ENCODE measurements around the gene HIBADH. TPM values are rescaled to one million over a fixed set of nuclear protein-coding genes. Genes with fewer than 3 reads are reported as not detected.

HIBADH gene
- total RNA-seq, 4 donors from 2014 or later = 31.3 to 39.6 (median 33.7) TPM

- no peak for DNase-seq
These were observed 27.8 kb downstream of the HIBADH start for GRCh38 chr7:27634671-27635493.

GRCh38 chr7:27633062-27633461, 29.6 kb downstream of the HIBADH start:
- H3K4me1 ChIP-seq = no peaks in the 10 kb centered on the region
- no peaks in the 10 kb centered on the region for H3K27me3 ChIP-seq
- H3K9me3 ChIP-seq = no peaks in the 10 kb centered on the region
- DNase-seq = no peak
- no peak overlapping the region for H3K4me3 ChIP-seq
- TF ChIP-seq, protein P1, sequence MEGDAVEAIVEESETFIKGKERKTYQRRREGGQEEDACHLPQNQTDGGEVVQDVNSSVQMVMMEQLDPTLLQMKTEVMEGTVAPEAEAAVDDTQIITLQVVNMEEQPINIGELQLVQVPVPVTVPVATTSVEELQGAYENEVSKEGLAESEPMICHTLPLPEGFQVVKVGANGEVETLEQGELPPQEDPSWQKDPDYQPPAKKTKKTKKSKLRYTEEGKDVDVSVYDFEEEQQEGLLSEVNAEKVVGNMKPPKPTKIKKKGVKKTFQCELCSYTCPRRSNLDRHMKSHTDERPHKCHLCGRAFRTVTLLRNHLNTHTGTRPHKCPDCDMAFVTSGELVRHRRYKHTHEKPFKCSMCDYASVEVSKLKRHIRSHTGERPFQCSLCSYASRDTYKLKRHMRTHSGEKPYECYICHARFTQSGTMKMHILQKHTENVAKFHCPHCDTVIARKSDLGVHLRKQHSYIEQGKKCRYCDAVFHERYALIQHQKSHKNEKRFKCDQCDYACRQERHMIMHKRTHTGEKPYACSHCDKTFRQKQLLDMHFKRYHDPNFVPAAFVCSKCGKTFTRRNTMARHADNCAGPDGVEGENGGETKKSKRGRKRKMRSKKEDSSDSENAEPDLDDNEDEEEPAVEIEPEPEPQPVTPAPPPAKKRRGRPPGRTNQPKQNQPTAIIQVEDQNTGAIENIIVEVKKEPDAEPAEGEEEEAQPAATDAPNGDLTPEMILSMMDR (IDR thresholded peaks at IDR 0.05) = no peak
- no peak for TF ChIP-seq POLR2A (IDR thresholded peaks at IDR 0.05)
- peaks cover 0 to 3% (median 0%) of the 10 kb centered on the region in 3 donors for H3K36me3 ChIP-seq
- no peak overlapping the region for H3K27ac ChIP-seq

More at GRCh38 chr7:27634671-27635493, 27.8 kb downstream of the HIBADH start:
- TF ChIP-seq, protein P1 (IDR thresholded peaks at IDR 0.05) = no peak
- no peak for TF ChIP-seq POLR2A (IDR thresholded peaks at IDR 0.05)
- no peaks in the 10 kb centered on the region for H3K9me3 ChIP-seq
- no peaks in the 10 kb centered on the region for H3K4me1 ChIP-seq
- no peaks in the 10 kb centered on the region for H3K27me3 ChIP-seq
- no peak overlapping the region for H3K27ac ChIP-seq
- H3K4me3 ChIP-seq = no peak overlapping the region
- peaks cover 0 to 3% (median 0%) of the 10 kb centered on the region in 3 donors for H3K36me3 ChIP-seq

- no peaks in the 10 kb centered on the region for H3K27me3 ChIP-seq
- H3K36me3 ChIP-seq = peaks cover 0 to 3% (median 0%) of the 10 kb centered on the region in 3 donors
- DNase-seq = no peak
- H3K27ac ChIP-seq = no peak overlapping the region
- TF ChIP-seq, protein P1 (IDR thresholded peaks at IDR 0.05) = no peak
- TF ChIP-seq POLR2A (IDR thresholded peaks at IDR 0.05) = no peak
- no peaks in the 10 kb centered on the region for H3K4me1 ChIP-seq
- no peak overlapping the region for H3K4me3 ChIP-seq
- H3K9me3 ChIP-seq = no peaks in the 10 kb centered on the region
These were observed 31.3 kb downstream of the HIBADH start for GRCh38 chr7:27631391-27631790.

DNA sequence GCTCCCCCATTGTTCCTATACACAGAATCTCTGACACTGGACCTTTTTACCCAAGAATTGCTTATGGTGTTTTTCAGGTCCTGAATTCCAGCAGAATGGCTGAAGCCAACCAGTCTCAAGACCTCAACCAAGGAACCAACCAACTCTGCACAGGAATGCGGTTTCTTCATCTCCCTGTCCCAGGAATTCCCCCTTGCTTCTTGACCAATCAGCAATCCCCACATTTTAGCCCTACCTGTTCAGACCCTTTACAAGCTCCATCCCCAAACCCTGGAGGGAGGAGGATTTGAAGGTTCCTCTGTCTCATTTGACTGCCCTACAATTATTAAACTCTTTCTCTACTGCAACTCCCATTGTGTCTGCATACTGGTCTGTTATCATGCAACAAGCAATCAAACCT, 35.5 kb downstream of the HIBADH start:
- no peak overlapping the region for H3K4me3 ChIP-seq
- H3K36me3 ChIP-seq = peaks cover 0 to 3% (median 0%) of the 10 kb centered on the region in 3 donors
- no peaks in the 10 kb centered on the region for H3K9me3 ChIP-seq
- no peaks in the 10 kb centered on the region for H3K27me3 ChIP-seq
- no peak for DNase-seq
- no peak overlapping the region for H3K27ac ChIP-seq
- TF ChIP-seq, protein P1 (IDR thresholded peaks at IDR 0.05) = no peak
- no peak for TF ChIP-seq POLR2A (IDR thresholded peaks at IDR 0.05)
- H3K4me1 ChIP-seq = no peaks in the 10 kb centered on the region

DNA sequence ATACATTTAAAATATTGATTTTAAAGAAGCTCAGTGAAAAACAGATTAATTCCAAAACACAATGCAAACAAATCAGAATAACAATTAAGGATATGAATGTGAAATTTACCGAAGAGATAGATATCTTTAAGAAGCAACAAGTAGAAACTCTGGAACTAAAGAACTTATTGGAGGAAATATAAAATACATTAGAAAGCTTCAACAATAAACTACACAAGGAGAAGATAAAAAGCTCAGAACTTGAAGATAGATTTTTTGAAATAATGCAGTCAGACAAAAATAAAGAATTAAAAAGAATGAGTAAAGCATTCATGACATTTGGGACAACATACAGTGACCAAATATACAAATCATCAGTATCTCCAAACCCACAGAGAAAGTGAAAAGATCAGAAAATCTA, 43.2 kb downstream of the HIBADH start:
- no peaks in the 10 kb centered on the region for H3K27me3 ChIP-seq
- H3K9me3 ChIP-seq = peaks cover 0 to 22% (median 4%) of the 10 kb centered on the region in 4 donors
- H3K27ac ChIP-seq = no peak overlapping the region
- no peak overlapping the region for H3K4me3 ChIP-seq
- DNase-seq = no peak
- TF ChIP-seq, protein P1 (IDR thresholded peaks at IDR 0.05) = no peak
- TF ChIP-seq POLR2A (IDR thresholded peaks at IDR 0.05) = no peak
- no peaks in the 10 kb centered on the region for H3K36me3 ChIP-seq
- H3K4me1 ChIP-seq = no peaks in the 10 kb centered on the region
